Measurements from ENCODE around the gene SCGB3A1. TPM values are rescaled to one million over a fixed set of nuclear protein-coding genes. Genes with fewer than 3 reads are reported as not detected.

The SCGB3A1 gene
- total and polyA plus RNA-seq, 2 of the 4 experiments (the other 2 are of a cell fraction), result not detected

DNA sequence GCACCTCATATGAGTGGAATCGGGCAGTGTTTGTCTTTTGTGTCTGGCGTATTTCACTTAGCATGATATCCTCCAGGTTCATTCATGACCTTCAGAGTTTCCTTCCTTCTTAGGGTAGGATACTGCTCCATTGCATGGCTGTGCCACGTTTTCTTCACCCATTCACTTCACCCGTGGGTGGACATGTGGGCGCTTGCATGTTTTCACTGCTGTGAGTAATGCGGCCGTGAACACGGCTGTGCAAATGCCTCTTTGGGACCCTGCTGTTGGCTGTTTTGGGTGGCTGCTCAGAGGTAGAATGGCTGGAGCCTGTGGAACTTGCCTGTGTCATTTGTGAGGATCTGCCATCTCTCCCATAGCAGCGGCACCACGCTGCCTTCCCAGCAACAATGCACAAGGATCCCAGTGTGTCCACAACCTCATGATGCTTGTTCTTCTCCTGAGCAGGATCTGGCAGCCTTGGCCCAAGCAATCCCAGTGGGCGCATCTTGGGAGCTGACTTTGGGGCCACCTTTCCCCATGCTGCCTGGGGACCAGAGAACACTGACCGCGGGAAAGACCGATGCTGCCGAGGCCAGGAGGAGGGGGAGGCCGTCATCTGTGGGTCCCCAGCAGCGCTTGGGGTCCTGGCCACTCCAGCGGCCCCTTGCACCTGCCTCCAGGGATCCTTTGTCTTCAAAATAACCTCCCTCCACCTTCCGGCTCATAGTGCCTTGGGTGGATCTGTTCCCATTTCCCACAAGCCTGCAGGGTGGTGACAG, 2.3 kb upstream of the SCGB3A1 start:
- 78% methylated on average over 7 of the region's 19 CpGs; no CpG with 5 or more reads in 1 of the 2 experiments for WGBS, 2 experiments (ENCODE audit: extremely low coverage in 2 of 2, insufficient read length in 1 of 2)
- DNase-seq, result no peak
- in situ Hi-C loops (cut with MboI; ENCODE audit: low sequenced_read_pairs), result no loop called here
- H3K27me3 ChIP-seq (ENCODE audit: control insufficient read depth, insufficient read depth, low read length), result peaks cover 34% of the 10 kb centered on the region
- H2AK9ac ChIP-seq (replicated peaks; ENCODE audit: low read depth, low read length, poor library complexity), result peak overlapping the region; percentile 37
- no peaks in the 10 kb centered on the region for H3K9me3 ChIP-seq (ENCODE audit: control insufficient read depth, insufficient read depth, low read length)
- H3K4me2 ChIP-seq (ENCODE audit: low read depth, low read length), result no peak overlapping the region
- no peak overlapping the region for H4K91ac ChIP-seq (ENCODE audit: insufficient read depth, low read depth, low read length)
- ATAC-seq (ENCODE audit: low read depth), result no peak
- H4K8ac ChIP-seq (ENCODE audit: low read depth in 2 of 2, low read length in 2 of 2), result no peak overlapping the region
- no peaks in the 10 kb centered on the region; the same call in 1 of the 2 replicates for H3K4me1 ChIP-seq (ENCODE audit: control insufficient read depth, insufficient read depth, low read length)
- H2AFZ ChIP-seq (replicated peaks; ENCODE audit: low read length, poor library complexity), result no peak overlapping the region
- POLR2A ChIA-PET (ENCODE audit: unreplicated experiment), result no interaction called here
- H3K79me1 ChIP-seq (ENCODE audit: low read depth in 1 of 2, low read length in 2 of 2), result no peaks in the 10 kb centered on the region
- H2BK5ac ChIP-seq (ENCODE audit: low read depth, low read length, poor library complexity, severe bottlenecking), result no peak overlapping the region
- H4K5ac ChIP-seq (ENCODE audit: low read depth, low read length), result no peak overlapping the region
- no peak overlapping the region for H3K27ac ChIP-seq (ENCODE audit: insufficient read depth, low read length)
- TF ChIP-seq, protein P1, sequence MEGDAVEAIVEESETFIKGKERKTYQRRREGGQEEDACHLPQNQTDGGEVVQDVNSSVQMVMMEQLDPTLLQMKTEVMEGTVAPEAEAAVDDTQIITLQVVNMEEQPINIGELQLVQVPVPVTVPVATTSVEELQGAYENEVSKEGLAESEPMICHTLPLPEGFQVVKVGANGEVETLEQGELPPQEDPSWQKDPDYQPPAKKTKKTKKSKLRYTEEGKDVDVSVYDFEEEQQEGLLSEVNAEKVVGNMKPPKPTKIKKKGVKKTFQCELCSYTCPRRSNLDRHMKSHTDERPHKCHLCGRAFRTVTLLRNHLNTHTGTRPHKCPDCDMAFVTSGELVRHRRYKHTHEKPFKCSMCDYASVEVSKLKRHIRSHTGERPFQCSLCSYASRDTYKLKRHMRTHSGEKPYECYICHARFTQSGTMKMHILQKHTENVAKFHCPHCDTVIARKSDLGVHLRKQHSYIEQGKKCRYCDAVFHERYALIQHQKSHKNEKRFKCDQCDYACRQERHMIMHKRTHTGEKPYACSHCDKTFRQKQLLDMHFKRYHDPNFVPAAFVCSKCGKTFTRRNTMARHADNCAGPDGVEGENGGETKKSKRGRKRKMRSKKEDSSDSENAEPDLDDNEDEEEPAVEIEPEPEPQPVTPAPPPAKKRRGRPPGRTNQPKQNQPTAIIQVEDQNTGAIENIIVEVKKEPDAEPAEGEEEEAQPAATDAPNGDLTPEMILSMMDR (conservative IDR thresholded peaks at IDR 0.05; ENCODE audit: low read depth, low read length), result no peak
- TF ChIP-seq BHLHE40 (IDR thresholded peaks at IDR 0.05; ENCODE audit: low read depth, low read length) (no peak), MAFK (IDR thresholded peaks at IDR 0.05; ENCODE audit: low read depth, low read length) (no peak), RCOR1 (IDR thresholded peaks at IDR 0.05; ENCODE audit: insufficient replicate concordance, low read length) (no peak), POLR2A (IDR thresholded peaks at IDR 0.05; ENCODE audit: low read depth, low read length) (no peak), SMC3 (IDR thresholded peaks at IDR 0.05; ENCODE audit: low read depth, low read length) (no peak)
- no peak overlapping the region for H2AK5ac ChIP-seq (ENCODE audit: low read depth, low read length)
- H2BK20ac ChIP-seq (ENCODE audit: low read depth, low read length), result no peak overlapping the region
- no peaks in the 10 kb centered on the region for H3K9me1 ChIP-seq (ENCODE audit: insufficient read depth, low read length)
- no peak overlapping the region for H2BK120ac ChIP-seq (ENCODE audit: low read depth, low read length)
- BruUV-seq (replicated peaks), result no TSS peak
- no peak overlapping the region for H3K4ac ChIP-seq (ENCODE audit: low read depth, low read length)
- H3K56ac ChIP-seq (ENCODE audit: extremely low read depth, insufficient read depth, low read length), result no peak overlapping the region
- H3K9ac ChIP-seq (ENCODE audit: low read depth, low read length), result no peak overlapping the region
- no peaks in the 10 kb centered on the region for H3K36me3 ChIP-seq (ENCODE audit: control insufficient read depth, insufficient read depth, low read length)
- no peak overlapping the region for H3K18ac ChIP-seq (ENCODE audit: low read depth, low read length)
- H3K4me3 ChIP-seq (ENCODE audit: insufficient read depth, low read depth, low read length), result no peak overlapping the region
- H4K20me1 ChIP-seq (ENCODE audit: insufficient read depth, low read length), result no peaks in the 10 kb centered on the region
- no peak overlapping the region for H3K14ac ChIP-seq (replicated peaks; ENCODE audit: low read depth, low read length)
- CTCF ChIA-PET, result no interaction called here
- H2BK15ac ChIP-seq (ENCODE audit: low read depth, low read length), result no peak overlapping the region
- no peak overlapping the region for H3K23ac ChIP-seq (ENCODE audit: low read depth, low read length)
- intact Hi-C loops (cut with micrococcal nuclease), result no loop called here
- dilution Hi-C loops (cut with HindIII; ENCODE audit: low sequenced_read_pairs, unreplicated experiment), result no loop called here
